Nephron (organoid): ENCODE measurements around the gene MAD1L1.
"Not testable (repeated sequence)": the region's sequence is repeated elsewhere in the genome, so short reads cannot be mapped to it uniquely, and the experiment has no call there.

Experiments used
- H3K27ac Mint-ChIP-seq, 3 experiments: 2 replicates each; pipeline ENCODE4 v1.8.0; 2020; ENCODE audit warnings: mixed read lengths in 3 of 3, mild to moderate bottlenecking in 2 of 3, moderate library complexity in 1 of 3
- H3K27me3 Mint-ChIP-seq: 2 replicates; pipeline ENCODE4 v1.8.0; 2021; ENCODE audit warnings: low read depth, mild to moderate bottlenecking, moderate library complexity, mixed read lengths
- H3K36me3 Mint-ChIP-seq: 2 replicates; pipeline ENCODE4 v1.8.0; 2020; ENCODE audit warnings: low read depth, mixed read lengths
- H3K4me1 Mint-ChIP-seq: 2 replicates; pipeline ENCODE4 v1.8.0; 2020; ENCODE audit warnings: mixed read lengths
- H3K4me3 Mint-ChIP-seq, 3 experiments: 2 replicates each; pipeline ENCODE4 v1.8.0; 2020; ENCODE audit warnings: mild to moderate bottlenecking in 3 of 3, mixed read lengths in 3 of 3, moderate library complexity in 2 of 3
- H3K9me3 Mint-ChIP-seq: 2 replicates; pipeline ENCODE4 v1.8.0; 2020; ENCODE audit warnings: mixed read lengths
- CTCF ChIP-seq, 3 experiments: fragments of 200-600 bp; sonication (generic); IDR thresholded peaks; one replicate each; pipeline ENCODE4 v1.5.0; 2021; ENCODE audit warnings: antibody characterized with exemption in 3 of 3; ENCODE audit not compliant: unreplicated experiment in 3 of 3

Gene MAD1L1

GRCh38 chr7:1864161-1864940 is 368.4 kb downstream of the MAD1L1 start:
- peak overlapping the region in 1 of 3 experiments; percentile 72 for H3K27ac Mint-ChIP-seq
- no peak for TF ChIP-seq CTCF (IDR thresholded peaks at IDR 0.05; ENCODE audit: unreplicated experiment in 3 of 3)
- no peak overlapping the region for H3K4me3 Mint-ChIP-seq
- H3K4me1 Mint-ChIP-seq, result peaks cover 12% of the 10 kb centered on the region
- H3K27me3 Mint-ChIP-seq, result peaks cover 4% of the 10 kb centered on the region
- no peaks in the 10 kb centered on the region for H3K9me3 Mint-ChIP-seq
- no peaks in the 10 kb centered on the region for H3K36me3 Mint-ChIP-seq

GRCh38 chr7:1863091-1863900 is 369.4 kb downstream of the MAD1L1 start:
- peaks cover 12% of the 10 kb centered on the region for H3K4me1 Mint-ChIP-seq
- H3K27me3 Mint-ChIP-seq, result peaks cover 4% of the 10 kb centered on the region
- no peak overlapping the region for H3K4me3 Mint-ChIP-seq
- TF ChIP-seq CTCF (IDR thresholded peaks at IDR 0.05; ENCODE audit: unreplicated experiment in 3 of 3), result no peak
- no peak overlapping the region for H3K27ac Mint-ChIP-seq
- H3K9me3 Mint-ChIP-seq, result no peaks in the 10 kb centered on the region
- H3K36me3 Mint-ChIP-seq, result no peaks in the 10 kb centered on the region

- H3K9me3 Mint-ChIP-seq, result no peaks in the 10 kb centered on the region
- H3K4me1 Mint-ChIP-seq, result peaks cover 12% of the 10 kb centered on the region
- peak overlapping the region in 2 of 3 experiments; percentile 56 to 71 for H3K27ac Mint-ChIP-seq
- no peak for TF ChIP-seq CTCF (IDR thresholded peaks at IDR 0.05; ENCODE audit: unreplicated experiment in 3 of 3)
- no peaks in the 10 kb centered on the region for H3K36me3 Mint-ChIP-seq
- peaks cover 4% of the 10 kb centered on the region for H3K27me3 Mint-ChIP-seq
- no peak overlapping the region for H3K4me3 Mint-ChIP-seq
These were observed 370.2 kb downstream of the MAD1L1 start for GRCh38 chr7:1862560-1862959.

- Mint-ChIP-seq H3K27me3 (peaks cover 4% of the 10 kb centered on the region), H3K36me3 (no peaks in the 10 kb centered on the region), H3K9me3 (no peaks in the 10 kb centered on the region), H3K4me3 (no peak overlapping the region), H3K27ac (peak overlapping the region in 1 of 3 experiments; percentile 71), H3K4me1 (peaks cover 12% of the 10 kb centered on the region)
- TF ChIP-seq CTCF (IDR thresholded peaks at IDR 0.05; ENCODE audit: unreplicated experiment in 3 of 3), result no peak
These were observed 370.8 kb downstream of the MAD1L1 start for GRCh38 chr7:1861799-1862458.

GRCh38 chr7:1860881-1861798 is 371.6 kb downstream of the MAD1L1 start:
- H3K4me1 Mint-ChIP-seq, result peaks cover 12% of the 10 kb centered on the region
- not testable (repeated sequence) for H3K4me3 Mint-ChIP-seq, H3K27ac Mint-ChIP-seq, H3K27me3 Mint-ChIP-seq, H3K9me3 Mint-ChIP-seq, H3K36me3 Mint-ChIP-seq
